ENCODE results near the gene RHPN2.

DNA sequence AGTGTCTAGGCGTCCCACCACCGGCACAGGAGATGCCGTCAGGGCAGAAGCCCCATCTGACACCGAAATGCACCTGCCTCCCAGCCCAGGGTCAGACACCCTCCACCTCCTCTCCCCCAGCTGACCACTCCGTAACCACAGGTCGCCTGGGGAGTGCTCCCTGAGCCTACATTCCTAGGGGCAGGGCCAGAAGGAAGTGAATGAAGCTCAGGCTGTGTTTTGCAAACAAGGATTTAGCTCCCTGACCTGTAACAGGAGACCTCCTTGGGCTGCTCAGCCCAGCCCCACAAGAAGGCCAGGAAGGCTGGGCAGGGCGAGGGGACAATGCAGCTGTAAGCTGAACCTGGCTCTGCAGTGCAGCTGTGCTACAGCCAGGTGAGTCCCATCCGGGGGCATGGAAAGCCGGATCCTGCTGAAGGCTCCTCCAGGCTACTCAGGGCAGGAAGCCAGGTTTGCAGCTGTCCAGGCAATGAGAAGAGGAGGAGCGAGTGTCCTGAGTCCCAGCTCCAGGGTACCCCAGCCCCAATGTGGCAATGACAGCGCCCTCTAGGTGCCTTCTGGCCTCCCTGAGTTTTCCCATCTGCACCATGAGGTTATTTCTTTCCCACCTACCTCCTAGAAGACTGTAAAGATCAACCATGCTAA is 42.1 kb downstream of the RHPN2 start:
- TF ChIP-seq GABPA (IDR thresholded peaks at IDR 0.05; ENCODE audit: borderline replicate concordance, insufficient read depth, low read length) = peak; percentile 91
- peak; percentile 70 for TF ChIP-seq ASH2L (IDR thresholded peaks at IDR 0.05; ENCODE audit: low read length)
